HepG2 (cell line): ENCODE measurements around the gene ABT1. TPM values are rescaled to one million over a fixed set of nuclear protein-coding genes. Genes with fewer than 3 reads are reported as not detected.
A peak's percentile ranks its signal among the peaks of the same experiment; 100 is the strongest.

Experiments used
- AGO2 ChIP-seq: fragments of 200-400 bp; formaldehyde crosslinking; optimal IDR thresholded peaks from 2 replicates; pipeline ENCODE3; 2017; ENCODE audit warnings: mild to moderate bottlenecking, low read depth, low read length, moderate library complexity
- ATF6 ChIP-seq: sonication (generic); formaldehyde crosslinking; conservative IDR thresholded peaks from 2 replicates; pipeline ENCODE4 v1.4.0; 2020; ENCODE audit warnings: missing genetic modification reagents
- CEBPZ ChIP-seq: IDR thresholded peaks from 2 replicates; pipeline ENCODE4 v1.6.1; 2012; ENCODE audit warnings: low read length, improper control_type of control experiment
- DMAP1 ChIP-seq: IDR thresholded peaks from 2 replicates; pipeline ENCODE4 v1.6.1; 2016
- EED ChIP-seq: sonication (generic); formaldehyde crosslinking; IDR thresholded peaks from 2 replicates; pipeline ENCODE4 v1.5.0; 2020; ENCODE audit warnings: mild to moderate bottlenecking, missing genetic modification reagents
- FIP1L1 ChIP-seq: fragments of 200-400 bp; formaldehyde crosslinking; IDR thresholded peaks from 2 replicates; pipeline ENCODE4 v1.6.1; 2018; ENCODE audit warnings: low read depth, mild to moderate bottlenecking, low read length, moderate library complexity, borderline replicate concordance; ENCODE audit not compliant: insufficient read depth
- KDM2A ChIP-seq: sonication (generic); formaldehyde crosslinking; IDR thresholded peaks from 2 replicates; pipeline ENCODE4 v1.4.0; 2020; ENCODE audit warnings: low read depth, missing genetic modification reagents, borderline replicate concordance
- MIER2 ChIP-seq: IDR thresholded peaks from 2 replicates; pipeline ENCODE4 v1.6.1; 2016; ENCODE audit warnings: missing biosample characterization, missing genetic modification reagents
- NFYC ChIP-seq: IDR thresholded peaks from 2 replicates; pipeline ENCODE4 v1.6.1; 2016; ENCODE audit warnings: missing genetic modification reagents, missing compliant biosample characterization
- NR0B2 ChIP-seq: sonication (generic); formaldehyde crosslinking; IDR thresholded peaks from 2 replicates; pipeline ENCODE4 v1.4.0; 2020; ENCODE audit warnings: mild to moderate bottlenecking, missing genetic modification reagents
- NR2F2 ChIP-seq: IDR thresholded peaks from 2 replicates; pipeline ENCODE4 v1.6.1; 2012; ENCODE audit warnings: low read depth, inconsistent platforms, borderline replicate concordance
- SATB2 ChIP-seq: sonication (generic); formaldehyde crosslinking; IDR thresholded peaks from 2 replicates; pipeline ENCODE4 v1.5.0; 2020; ENCODE audit warnings: missing genetic modification reagents
- SIN3A ChIP-seq: IDR thresholded peaks from 2 replicates; pipeline ENCODE4 v1.6.1; 2011; ENCODE audit warnings: low read depth, mild to moderate bottlenecking, control low read depth, low read length, borderline replicate concordance
- SP4 ChIP-seq: sonication (generic); formaldehyde crosslinking; IDR thresholded peaks from 2 replicates; pipeline ENCODE4 v1.8.1; 2023; ENCODE audit warnings: mild to moderate bottlenecking, missing genetic modification reagents
- THYN1 ChIP-seq: sonication (generic); formaldehyde crosslinking; IDR thresholded peaks from 2 replicates; pipeline ENCODE4 v1.8.1; 2023; ENCODE audit warnings: low read depth, mild to moderate bottlenecking, moderate library complexity, missing genetic modification reagents, borderline replicate concordance
- YEATS2 ChIP-seq: sonication (generic); formaldehyde crosslinking; IDR thresholded peaks from 2 replicates; pipeline ENCODE4 v1.4.0; 2020; ENCODE audit warnings: missing genetic modification reagents, borderline replicate concordance
- ZNF251 ChIP-seq: sonication (generic); formaldehyde crosslinking; IDR thresholded peaks from 2 replicates; pipeline ENCODE4 v1.9.0; 2021; ENCODE audit warnings: mild to moderate bottlenecking, missing genetic modification reagents
- ZNF280B ChIP-seq: sonication (generic); formaldehyde crosslinking; IDR thresholded peaks from 2 replicates; pipeline ENCODE4 v1.5.0; 2020; ENCODE audit warnings: missing genetic modification reagents, mild to moderate bottlenecking, borderline replicate concordance
- ZNF530 ChIP-seq: sonication (generic); formaldehyde crosslinking; IDR thresholded peaks from 2 replicates; pipeline ENCODE4 v1.5.0; 2020; ENCODE audit warnings: low read depth, mild to moderate bottlenecking, missing genetic modification reagents
- ZNF543 ChIP-seq: sonication (generic); formaldehyde crosslinking; IDR thresholded peaks from 2 replicates; pipeline ENCODE4 v1.4.0; 2020; ENCODE audit warnings: mild to moderate bottlenecking, missing genetic modification reagents
- ZNF747 ChIP-seq: sonication (generic); formaldehyde crosslinking; IDR thresholded peaks from 2 replicates; pipeline ENCODE4 v1.8.1; 2023; ENCODE audit warnings: missing genetic modification reagents, mild to moderate bottlenecking, borderline replicate concordance
- polyA plus RNA-seq, 8 experiments: library from polyadenylated mRNA; depleted of rRNA in 3 of 8; stranded (reverse) in 7 of 8; unstranded in 1 of 8; fragments of >200 nt; fragmentation: Illumina TruSeq in 4 of 8; extraction: Trizol in 4 of 8; gene quantifications; 2 replicates each; pipeline versions ENCODE4 v1.2.1 to v1.2.3, GENCODE V29; 2011 to 2016; ENCODE audit warnings: low read depth in 4 of 8, missing spikeins in 1 of 8, mixed read lengths in 1 of 8; ENCODE audit not compliant: insufficient read depth in 1 of 8
- total RNA-seq, 5 experiments: library from RNA; depleted of rRNA; stranded (reverse); fragments of >200 nt; fragmentation: Illumina TruSeq; extraction: Trizol; gene quantifications; 2 replicates each; pipeline ENCODE4 v1.2.3, GENCODE V29; 2016; ENCODE audit warnings: low read depth in 1 of 5

Gene ABT1
- total and polyA plus RNA-seq, 2 of the 13 experiments (the other 11 are each of a cell fraction or from before 2014, with no cell fraction given): 38.4 TPM

- TF ChIP-seq CEBPZ: no peak
- TF ChIP-seq DMAP1 (CRISPR knock-in tag): peak; percentile 15; the same call in 1 of the 2 replicates
- TF ChIP-seq ZNF543: peak; percentile 81; the same call in 1 of the 2 replicates
- TF ChIP-seq NR0B2: no peak
- TF ChIP-seq THYN1 (CRISPR knock-in tag): no peak
- TF ChIP-seq KDM2A (CRISPR knock-in tag): peak; percentile 76
- peak; percentile 67; the same call in 1 of the 2 replicates for TF ChIP-seq YEATS2 (CRISPR knock-in tag)
- no peak for TF ChIP-seq EED (CRISPR knock-in tag)
- peak; percentile 72 for TF ChIP-seq NR2F2
- no peak for TF ChIP-seq ZNF747
- peak; percentile 84 for TF ChIP-seq SP4 (CRISPR knock-in tag)
- no peak for TF ChIP-seq MIER2
- peak; percentile 76; the same call in 1 of the 2 replicates for TF ChIP-seq ZNF280B (CRISPR knock-in tag)
- no peak for TF ChIP-seq ATF6 (CRISPR knock-in tag)
- no peak for TF ChIP-seq ZNF530
- TF ChIP-seq SATB2 (CRISPR knock-in tag): no peak
- peak; percentile 39; the same call in 1 of the 2 replicates for TF ChIP-seq NFYC (CRISPR knock-in tag)
- TF ChIP-seq SIN3A: peak; percentile 36; the same call in 1 of the 2 replicates
- TF ChIP-seq ZNF251: no peak
- TF ChIP-seq FIP1L1: no peak
- peak; percentile 37 for TF ChIP-seq AGO2
These were observed 46.3 kb upstream of the ABT1 start (continued) for GRCh38 chr6:26550250-26550993.
